Stromal cell of bone marrow (primary cell): ENCODE results near the gene TBATA.
"Not testable (repeated sequence)": the region's sequence is repeated elsewhere in the genome, so short reads cannot be mapped to it uniquely, and the experiment has no call there.

Experiments
- DNase-seq: peaks from one replicate; pipeline ENCODE4 v3.0.0-alpha.2; 2012; ENCODE audit warnings: low read depth

The TBATA gene

GRCh38 chr10:70779088-70779487 is 6.1 kb downstream of the TBATA start:
- no peak for DNase-seq

- no peak for DNase-seq
Observed at GRCh38 chr10:70778267-70778924, 6.8 kb downstream of the TBATA start.

- no peak for DNase-seq
Observed at GRCh38 chr10:70777063-70777875, 7.9 kb downstream of the TBATA start.

- no peak for DNase-seq
Observed at GRCh38 chr10:70776455-70777005, 8.6 kb downstream of the TBATA start.

- DNase-seq, result no peak
Observed at GRCh38 chr10:70775679-70776454, 9.3 kb downstream of the TBATA start.

GRCh38 chr10:70774810-70775678 is 10.1 kb downstream of the TBATA start:
- no peak for DNase-seq

GRCh38 chr10:70773965-70774809 is 11.0 kb downstream of the TBATA start:
- DNase-seq, result no peak

- no peak for DNase-seq
Observed at GRCh38 chr10:70773461-70773860, 11.7 kb downstream of the TBATA start.

- no peak for DNase-seq
Observed at GRCh38 chr10:70772627-70773026, 12.6 kb downstream of the TBATA start.

GRCh38 chr10:70771311-70772194 is 13.6 kb downstream of the TBATA start:
- no peak for DNase-seq

- DNase-seq, result not testable (repeated sequence)
Observed at GRCh38 chr10:70770516-70770915, 14.7 kb downstream of the TBATA start.

GRCh38 chr10:70770001-70770400 is 15.2 kb downstream of the TBATA start:
- DNase-seq, result no peak

- no peak for DNase-seq
Observed at GRCh38 chr10:70769121-70769520, 16.1 kb downstream of the TBATA start.

- not testable (repeated sequence) for DNase-seq
Observed at GRCh38 chr10:70768026-70768685, 17.0 kb downstream of the TBATA start.

GRCh38 chr10:70765794-70766594 is 19.2 kb downstream of the TBATA start:
- no peak for DNase-seq

- no peak for DNase-seq
Observed at GRCh38 chr10:70763567-70763966, 21.6 kb downstream of the TBATA start.

- no peak for DNase-seq
Observed at GRCh38 chr10:70762441-70763175, 22.6 kb downstream of the TBATA start.
